H1 (cell line): ENCODE measurements around the gene GABRB2. TPM values are rescaled to one million over a fixed set of nuclear protein-coding genes. Genes with fewer than 3 reads are reported as not detected.

Experiments
- CTCF ChIA-PET: fragments of 300-600 bp; sonication (Branson Sonifier 250); formaldehyde crosslinking; loops from one replicate; lab custom pipeline; 2021; ENCODE audit not compliant: partially characterized antibody; lab: Charles Lee
- POLR2A ChIA-PET: fragments of 300-600 bp; sonication (Branson Sonifier 250); formaldehyde crosslinking; loops from one replicate; lab custom pipeline; 2021; ENCODE audit warnings: inconsistent platforms; ENCODE audit not compliant: partially characterized antibody; lab: Charles Lee
- DNase-seq, 2 experiments: peaks; one replicate each; pipeline versions ENCODE4 v3.0.0 to v3.0.0-alpha.2; 2010 to 2022; ENCODE audit warnings: low spot score in 2 of 2, low read depth in 1 of 2, mixed read lengths in 1 of 2
- FAIRE-seq: peaks from 2 replicates; lab custom pipeline; 2011; peaks lifted over from hg19 to GRCh38; lab: Jason Lieb, UNC
- H2AFZ ChIP-seq: 2 replicates; pipeline ENCODE4 v1.8.1; 2012; ENCODE audit warnings: low read length, inconsistent platforms
- H2AK5ac ChIP-seq: 2 replicates; pipeline ENCODE4 v1.6.1; 2013; ENCODE audit warnings: low read depth, low read length
- H2BK120ac ChIP-seq: replicated peaks from 2 replicates; pipeline ENCODE3; 2013; ENCODE audit warnings: low read depth, low read length, inconsistent platforms
- H2BK12ac ChIP-seq: 2 replicates; pipeline ENCODE4 v1.6.1; 2013; ENCODE audit warnings: low read depth, low read length
- H2BK15ac ChIP-seq: 2 replicates; pipeline ENCODE4 v1.6.1; 2013; ENCODE audit warnings: low read length
- H2BK20ac ChIP-seq: 2 replicates; pipeline ENCODE4 v1.6.1; 2013; ENCODE audit warnings: low read length
- H2BK5ac ChIP-seq: 2 replicates; pipeline ENCODE4 v1.6.1; 2013; ENCODE audit warnings: low read depth, low read length
- H3K14ac ChIP-seq: 2 replicates; pipeline ENCODE4 v1.6.1; 2013; ENCODE audit warnings: inconsistent platforms; ENCODE audit not compliant: insufficient read length
- H3K18ac ChIP-seq: 2 replicates; pipeline ENCODE4 v1.6.1; 2013; ENCODE audit warnings: low read length; ENCODE audit errors: extremely low read depth
- H3K23ac ChIP-seq: 2 replicates; pipeline ENCODE4 v1.6.1; 2013; ENCODE audit warnings: inconsistent platforms; ENCODE audit not compliant: insufficient read length
- H3K23me2 ChIP-seq: 2 replicates; pipeline ENCODE4 v1.6.1; 2013; ENCODE audit warnings: low read depth, low read length
- H3K27ac ChIP-seq: 2 replicates; pipeline ENCODE4 v1.6.1; 2011; ENCODE audit warnings: low read depth, low read length, inconsistent platforms
- H3K27me3 ChIP-seq, 4 experiments: replicated peaks in 1 of 4; 1 replicate in 1 of 4; 2 replicates in 3 of 4; pipeline versions ENCODE4 v1.6.1 to v1.8.1; 2011 to 2013; ENCODE audit warnings: low read length in 3 of 4, mild to moderate bottlenecking in 3 of 4, inconsistent platforms in 2 of 4, mixed read lengths in 2 of 4, moderate library complexity in 1 of 4; ENCODE audit not compliant: control insufficient read depth in 3 of 4, insufficient read depth in 3 of 4; ENCODE audit errors: extremely low read depth in 1 of 4
- H3K36me3 ChIP-seq, 4 experiments: 2 replicates each; pipeline versions ENCODE4 v1.6.1 to v1.8.1; 2011 to 2013; ENCODE audit warnings: mild to moderate bottlenecking in 4 of 4, low read length in 3 of 4, moderate library complexity in 2 of 4, control low read depth in 1 of 4, inconsistent platforms in 1 of 4; ENCODE audit not compliant: insufficient read depth in 4 of 4, control insufficient read depth in 2 of 4
- H3K4ac ChIP-seq: replicated peaks from 2 replicates; pipeline ENCODE3; 2013; ENCODE audit warnings: low read length, low read depth, mixed read lengths, inconsistent platforms; ENCODE audit not compliant: insufficient read length
- H3K4me1 ChIP-seq, 4 experiments: replicated peaks in 1 of 4; 1 replicate in 1 of 4; 2 replicates in 3 of 4; pipeline versions ENCODE4 v1.6.1 to v1.8.1; 2011 to 2013; ENCODE audit warnings: low read length in 3 of 4, inconsistent platforms in 2 of 4, mixed read lengths in 1 of 4; ENCODE audit not compliant: insufficient read depth in 4 of 4, control insufficient read depth in 3 of 4
- H3K4me2 ChIP-seq, 2 experiments: 2 replicates each; pipeline versions ENCODE4 v1.6.1 to v1.8.1; 2011 to 2013; ENCODE audit warnings: low read depth in 2 of 2, low read length in 2 of 2, control low read depth in 1 of 2, inconsistent platforms in 1 of 2, mild to moderate bottlenecking in 1 of 2; ENCODE audit not compliant: insufficient read depth in 1 of 2
- H3K4me3 ChIP-seq, 4 experiments: fragments of 200-600, 300-600 bp in 1 of 4; sonication (generic), shearing (Covaris generic), sonication (Bioruptor Twin) in 1 of 4; 2 replicates each; pipeline versions ENCODE4 v1.5.1 to v1.8.1; 2011 to 2016; ENCODE audit warnings: low read length in 4 of 4, low read depth in 3 of 4, control low read depth in 2 of 4, inconsistent platforms in 2 of 4, mild to moderate bottlenecking in 2 of 4, mixed read lengths in 1 of 4, moderate library complexity in 1 of 4; ENCODE audit not compliant: insufficient read depth in 2 of 4; ENCODE audit errors: extremely low read depth in 1 of 4
- H3K56ac ChIP-seq: replicated peaks from 2 replicates; pipeline ENCODE3; 2013; ENCODE audit warnings: low read depth, mild to moderate bottlenecking, mixed read lengths, low read length, inconsistent platforms; ENCODE audit not compliant: insufficient read length
- H3K79me1 ChIP-seq: 2 replicates; pipeline ENCODE4 v1.6.1; 2013; ENCODE audit warnings: low read depth, low read length, control low read depth
- H3K79me2 ChIP-seq, 2 experiments: 2 replicates each; pipeline versions ENCODE4 v1.6.1 to v1.8.1; 2012 to 2013; ENCODE audit warnings: low read length in 2 of 2, mild to moderate bottlenecking in 2 of 2, inconsistent platforms in 1 of 2; ENCODE audit not compliant: insufficient read depth in 2 of 2, control insufficient read depth in 1 of 2
- H3K9ac ChIP-seq, 4 experiments: replicated peaks in 1 of 4; 1 replicate in 1 of 4; 2 replicates in 3 of 4; pipeline versions ENCODE4 v1.6.1 to v1.8.1; 2011 to 2013; ENCODE audit warnings: low read depth in 3 of 4, low read length in 3 of 4, control low read depth in 2 of 4, mild to moderate bottlenecking in 2 of 4, moderate library complexity in 2 of 4, inconsistent platforms in 1 of 4; ENCODE audit errors: extremely low read depth in 1 of 4
- H3K9me3 ChIP-seq, 2 experiments: 2 replicates each; pipeline versions ENCODE4 v1.6.1 to v1.8.1; 2012 to 2013; ENCODE audit warnings: mild to moderate bottlenecking in 2 of 2, moderate library complexity in 2 of 2, control low read depth in 1 of 2, inconsistent platforms in 1 of 2, low read depth in 1 of 2, low read length in 1 of 2, mixed read lengths in 1 of 2; ENCODE audit not compliant: insufficient read depth in 2 of 2
- H4K20me1 ChIP-seq, 2 experiments: replicated peaks in 1 of 2; 2 replicates each; pipeline versions ENCODE3 to v1.8.1; 2011 to 2013; ENCODE audit warnings: inconsistent platforms in 2 of 2, low read length in 2 of 2, mild to moderate bottlenecking in 1 of 2; ENCODE audit not compliant: insufficient read depth in 2 of 2, control insufficient read depth in 1 of 2
- H4K5ac ChIP-seq: 2 replicates; pipeline ENCODE4 v1.6.1; 2013; ENCODE audit warnings: low read length, low read depth, mixed read lengths, inconsistent platforms; ENCODE audit not compliant: insufficient read length
- H4K8ac ChIP-seq: 2 replicates; pipeline ENCODE4 v1.8.0; 2013; ENCODE audit warnings: mild to moderate bottlenecking, moderate library complexity, low read length, inconsistent platforms; ENCODE audit not compliant: insufficient read depth; ENCODE audit errors: extremely low read depth
- H4K91ac ChIP-seq: replicated peaks from 2 replicates; pipeline ENCODE3; 2013; ENCODE audit warnings: low read length, mixed read lengths, inconsistent platforms; ENCODE audit not compliant: insufficient read length
- BRCA1 ChIP-seq: IDR thresholded peaks from 2 replicates; pipeline ENCODE4 v1.6.1; 2012; ENCODE audit warnings: low read depth, low read length, improper control_type of control experiment
- CHD1 ChIP-seq: IDR thresholded peaks from 2 replicates; pipeline ENCODE4 v1.6.1; 2012; ENCODE audit warnings: low read depth, low read length, improper control_type of control experiment
- EGR1 ChIP-seq: IDR thresholded peaks from 2 replicates; pipeline ENCODE4 v1.6.1; 2011; ENCODE audit warnings: low read depth, low read length, borderline replicate concordance
- EP300 ChIP-seq, 2 experiments: IDR thresholded peaks; 1 replicate in 1 of 2; 2 replicates in 1 of 2; pipeline ENCODE4 v1.6.1; 2011 to 2012; ENCODE audit warnings: low read depth in 2 of 2, low read length in 2 of 2, mild to moderate bottlenecking in 2 of 2, borderline replicate concordance in 1 of 2, inconsistent platforms in 1 of 2, moderate library complexity in 1 of 2
- EZH2 ChIP-seq: fragments of 200-600 bp; sonication (generic); IDR thresholded peaks from 2 replicates; pipeline ENCODE4 v1.7.1; 2012; ENCODE audit warnings: low read depth, mild to moderate bottlenecking, moderate library complexity, low read length, inconsistent platforms; ENCODE audit not compliant: severe bottlenecking
- FOSL1 ChIP-seq: IDR thresholded peaks from 2 replicates; pipeline ENCODE4 v1.6.1; 2011; ENCODE audit warnings: mild to moderate bottlenecking, low read depth, low read length, moderate library complexity; ENCODE audit not compliant: insufficient read depth
- GABPA ChIP-seq: IDR thresholded peaks from 2 replicates; pipeline ENCODE4 v1.6.1; 2011; ENCODE audit warnings: mild to moderate bottlenecking, low read length, moderate library complexity, borderline replicate concordance; ENCODE audit not compliant: insufficient read depth
- GTF2F1 ChIP-seq: IDR thresholded peaks from 2 replicates; pipeline ENCODE4 v1.6.1; 2012; ENCODE audit warnings: low read depth, low read length, improper control_type of control experiment, borderline replicate concordance
- HDAC2 ChIP-seq, 2 experiments: fragments of 300-600 bp in 1 of 2; sonication (generic) in 1 of 2; IDR thresholded peaks; 2 replicates each; pipeline ENCODE4 v1.6.1; 2011 to 2012; ENCODE audit warnings: low read depth in 2 of 2, low read length in 2 of 2, mild to moderate bottlenecking in 2 of 2, moderate library complexity in 2 of 2, borderline replicate concordance in 1 of 2, inconsistent platforms in 1 of 2
- NANOG ChIP-seq: IDR thresholded peaks from 2 replicates; pipeline ENCODE4 v1.6.1; 2011; ENCODE audit warnings: low read length, low read depth, mild to moderate bottlenecking, inconsistent platforms; ENCODE audit not compliant: insufficient read depth, poor library complexity, severe bottlenecking
- POLR2AphosphoS5 ChIP-seq: IDR thresholded peaks from 2 replicates; pipeline ENCODE4 v1.6.1; 2011; ENCODE audit warnings: low read depth, low read length
- SAP30 ChIP-seq: fragments of 300-600 bp; sonication (generic); IDR thresholded peaks from 2 replicates; pipeline ENCODE4 v1.7.1; 2012; ENCODE audit warnings: low read length, moderate library complexity, mild to moderate bottlenecking, inconsistent platforms; ENCODE audit not compliant: insufficient read depth, insufficient replicate concordance
- SP1 ChIP-seq: IDR thresholded peaks from 2 replicates; pipeline ENCODE4 v1.6.1; 2011; ENCODE audit warnings: low read depth, low read length
- SP4 ChIP-seq: IDR thresholded peaks from 2 replicates; pipeline ENCODE4 v1.6.1; 2012; ENCODE audit warnings: low read length, inconsistent platforms
- YY1 ChIP-seq: IDR thresholded peaks from 2 replicates; pipeline ENCODE4 v1.6.1; 2011; ENCODE audit warnings: low read depth, mild to moderate bottlenecking, low read length
- WGBS, 2 experiments: shearing (Covaris generic) in 1 of 2; methylation state at CpG; one replicate each; pipeline versions ENCODE4 v1.1.6 to v1.1.7; 2013 to 2015; ENCODE audit warnings: low lambda C conversion rate in 2 of 2, mixed read lengths in 2 of 2, inconsistent platforms in 1 of 2, low coverage in 1 of 2, missing lambda C conversion rate in 1 of 2; ENCODE audit not compliant: insufficient replicate concordance in 2 of 2, insufficient coverage in 1 of 2, insufficient read length in 1 of 2; ENCODE audit errors: extremely low coverage in 1 of 2, missing lambda C conversion rate in 1 of 2; 5-methylcytosine and 5-hydroxymethylcytosine counted together
- polyA plus RNA-seq, 7 experiments: library from polyadenylated mRNA; depleted of rRNA in 3 of 7; stranded (reverse) in 5 of 7; unstranded in 2 of 7; fragments of >200 nt in 5 of 7; fragments of 200-250 nt in 2 of 7; gene quantifications; 1 replicate in 5 of 7; 2 replicates in 1 of 7; 4 replicates in 1 of 7; pipeline versions ENCODE4 v1.2.1 to v1.2.3, GENCODE V29; 2011 to 2013; ENCODE audit warnings: missing spikeins in 2 of 7, mixed read lengths in 2 of 7
- total RNA-seq: library from RNA; stranded (reverse); fragmentation: NEBNext Ultra II Directional; extraction: Animal tissue kit (Norgen Biotek cat#: 25700); gene quantifications from 2 replicates; pipeline ENCODE4 v1.2.1, GENCODE V29; 2021

GABRB2 gene
- total and polyA plus RNA-seq, 2 of the 8 experiments (the other 6 are each of a cell fraction or from before 2014, with no cell fraction given): 0.54 to 1.9 TPM

- 84% methylated on average over 3 of the region's 3 CpGs; no CpG with 5 or more reads in 1 of the 2 experiments for WGBS, 2 experiments
- Histone ChIP-seq H3K9ac (no peak overlapping the region), H3K36me3 (no peaks in the 10 kb centered on the region), H2BK120ac (no peak overlapping the region), H4K5ac (no peak overlapping the region), H4K8ac (no peak overlapping the region), H3K4ac (no peak overlapping the region), H3K14ac (no peak overlapping the region), H3K27me3 (no peaks in the 10 kb centered on the region), H3K79me1 (no peaks in the 10 kb centered on the region), H3K4me2 (no peak overlapping the region), H2BK20ac (no peak overlapping the region), H2BK12ac (no peak overlapping the region), H3K23me2 (no peaks in the 10 kb centered on the region), H3K4me1 (no peaks in the 10 kb centered on the region), H3K23ac (no peak overlapping the region), H4K20me1 (no peaks in the 10 kb centered on the region), H3K56ac (no peak overlapping the region), H3K18ac (no peak overlapping the region), H2AFZ (no peak overlapping the region), H4K91ac (no peak overlapping the region), H3K9me3 (no peaks in the 10 kb centered on the region), H2BK5ac (no peak overlapping the region), H3K79me2 (no peaks in the 10 kb centered on the region), H3K27ac (no peak overlapping the region), H2AK5ac (no peak overlapping the region), H3K4me3 (no peak overlapping the region), H2BK15ac (no peak overlapping the region)
- POLR2A ChIA-PET: no interaction called here
- DNase-seq (no peak), FAIRE-seq (no peak)
- CTCF ChIA-PET: no interaction called here
- no peak for TF ChIP-seq CHD1
- TF ChIP-seq BRCA1: no peak
- TF ChIP-seq EZH2: no peak
- no peak for TF ChIP-seq SP1
- no peak for TF ChIP-seq EP300 (IDR thresholded peaks at IDR 0.05; ENCODE audit: borderline replicate concordance in 1 of 2, low read depth in 2 of 2, low read length in 2 of 2)
- TF ChIP-seq POLR2AphosphoS5: no peak
- no peak for TF ChIP-seq EGR1
- no peak for TF ChIP-seq NANOG
- no peak for TF ChIP-seq YY1
- TF ChIP-seq GABPA: no peak
- no peak for TF ChIP-seq HDAC2 (IDR thresholded peaks at IDR 0.05; ENCODE audit: borderline replicate concordance in 1 of 2, low read depth in 2 of 2, low read length in 2 of 2)
- TF ChIP-seq SP4: no peak
- no peak for TF ChIP-seq FOSL1
- TF ChIP-seq SAP30: no peak
- TF ChIP-seq GTF2F1: no peak
Measured at GRCh38 chr5:161299053-161299452, 247.5 kb downstream of the GABRB2 start.
